B cell (primary cell): ENCODE data around the gene IL36A. TPM values are rescaled to one million over a fixed set of nuclear protein-coding genes. Genes with fewer than 3 reads are reported as not detected.

ENCODE experiments used
- ATAC-seq: fragments of 200-7000 bp; cut with Tn5 transposase; one replicate; pipeline ENCODE4 v1.10.0; 2021; ENCODE audit warnings: low read depth, mild to moderate bottlenecking, moderate number of reproducible peaks, moderate library complexity
- CTCF ChIA-PET: fragments of 350-600 bp; sonication (Branson Sonifier 250); formaldehyde crosslinking; loops from one replicate; lab custom pipeline; 2021; ENCODE audit warnings: antibody characterized with exemption, inconsistent platforms; lab: Charles Lee
- POLR2A ChIA-PET: fragments of 350-600 bp; sonication (Branson Sonifier 250); formaldehyde crosslinking; loops from one replicate; lab custom pipeline; 2021; ENCODE audit warnings: antibody characterized with exemption; lab: Charles Lee
- DNase-seq: peaks from one replicate; pipeline ENCODE4 v3.0.0; 2013
- H2AFZ ChIP-seq: 2 replicates; pipeline ENCODE4 v1.6.1; 2012; ENCODE audit warnings: mild to moderate bottlenecking, low read depth, low read length; ENCODE audit not compliant: insufficient read depth, poor library complexity, severe bottlenecking
- H3K27ac ChIP-seq, 2 donors: 1 replicate in 1 of 2; 2 replicates in 1 of 2; pipeline ENCODE4 v1.5.1; 2012 to 2013; ENCODE audit warnings: low read length in 2 of 2, mild to moderate bottlenecking in 2 of 2, moderate library complexity in 1 of 2
- H3K27me3 ChIP-seq, 4 experiments: fragments of 200-600 bp in 1 of 4; sonication (generic) in 1 of 4; replicated peaks in 1 of 4; 1 replicate in 2 of 4; 2 replicates in 2 of 4; pipeline versions ENCODE4 v1.6.1 to v1.7.0; 2013 to 2016; ENCODE audit warnings: low read length in 3 of 4, mild to moderate bottlenecking in 2 of 4, mixed read lengths in 1 of 4, moderate library complexity in 1 of 4; ENCODE audit not compliant: insufficient read depth in 4 of 4, control insufficient read depth in 3 of 4; ENCODE audit errors: control extremely low read depth in 1 of 4
- H3K36me3 ChIP-seq, 2 experiments: replicated peaks in 1 of 2; 1 replicate in 1 of 2; 2 replicates in 1 of 2; pipeline versions ENCODE4 v1.6.1 to v1.7.1; 2013; ENCODE audit warnings: low read length in 1 of 2; ENCODE audit not compliant: insufficient read depth in 2 of 2, control insufficient read depth in 1 of 2; ENCODE audit errors: control extremely low read depth in 1 of 2, extremely low read depth in 1 of 2
- H3K4me1 ChIP-seq, 2 donors: fragments of 200-600 bp in 1 of 2; sonication (generic) in 1 of 2; 1 replicate in 1 of 2; 2 replicates in 1 of 2; pipeline versions ENCODE4 v1.5.1 to v1.6.1; 2013 to 2017; ENCODE audit warnings: low read length in 2 of 2; ENCODE audit not compliant: control insufficient read depth in 2 of 2, insufficient read depth in 2 of 2
- H3K4me2 ChIP-seq: replicated peaks from 2 replicates; pipeline ENCODE3; 2012; ENCODE audit warnings: mild to moderate bottlenecking, low read depth, low read length; ENCODE audit not compliant: poor library complexity, severe bottlenecking
- H3K4me3 ChIP-seq, 5 experiments: fragments of 200-600 bp in 1 of 5; sonication (generic) in 1 of 5; 1 replicate in 3 of 5; 2 replicates in 2 of 5; pipeline versions ENCODE4 v1.5.1 to v1.7.0; 2011 to 2016; ENCODE audit warnings: low read length in 4 of 5, mild to moderate bottlenecking in 4 of 5, low read depth in 2 of 5, control low read depth in 1 of 5, moderate library complexity in 1 of 5; ENCODE audit not compliant: insufficient read depth in 1 of 5; ENCODE audit errors: control extremely low read depth in 1 of 5, extremely low read depth in 1 of 5
- H3K79me2 ChIP-seq: fragments of 200-600 bp; sonication (generic); one replicate; pipeline ENCODE4 v1.6.0; 2016; ENCODE audit warnings: low read length; ENCODE audit not compliant: control insufficient read depth, insufficient read depth
- H3K9ac ChIP-seq: fragments of 200-600 bp; sonication (generic); 2 replicates; pipeline ENCODE4 v1.6.1; 2017; ENCODE audit warnings: mild to moderate bottlenecking, low read length, moderate library complexity
- H3K9me3 ChIP-seq, 3 donors: one replicate each; pipeline versions ENCODE4 v1.6.1 to v1.7.1; 2013; ENCODE audit warnings: low read length in 2 of 3; ENCODE audit not compliant: control insufficient read depth in 2 of 3, insufficient read depth in 1 of 3; ENCODE audit errors: control extremely low read depth in 1 of 3
- H4K20me1 ChIP-seq: 2 replicates; pipeline ENCODE4 v1.6.0; 2012; ENCODE audit warnings: mild to moderate bottlenecking, low read length; ENCODE audit not compliant: insufficient read depth, control insufficient read depth, poor library complexity, severe bottlenecking
- H3K27ac Mint-ChIP-seq: one replicate; pipeline ENCODE4 v1.8.0; 2021; ENCODE audit warnings: mixed read lengths
- H3K27me3 Mint-ChIP-seq: one replicate; pipeline ENCODE4 v1.8.0; 2021; ENCODE audit warnings: mixed read lengths
- H3K4me1 Mint-ChIP-seq: one replicate; pipeline ENCODE4 v1.8.0; 2021; ENCODE audit warnings: mixed read lengths
- H3K4me3 Mint-ChIP-seq: one replicate; pipeline ENCODE4 v1.8.0; 2021; ENCODE audit warnings: mixed read lengths
- H3K9me3 Mint-ChIP-seq: one replicate; pipeline ENCODE4 v1.8.0; 2022; ENCODE audit warnings: mixed read lengths; ENCODE audit not compliant: insufficient read depth
- CTCF ChIP-seq: fragments of 200-600 bp; IDR thresholded peaks from one replicate; pipeline ENCODE4 v1.8.0; 2022; ENCODE audit warnings: antibody characterized with exemption, mild to moderate bottlenecking
- EZH2 ChIP-seq: IDR thresholded peaks from 2 replicates; pipeline ENCODE4 v1.6.1; 2012; ENCODE audit warnings: borderline replicate concordance, low read depth, mild to moderate bottlenecking, moderate library complexity, low read length; ENCODE audit not compliant: insufficient read depth, poor library complexity, severe bottlenecking
- WGBS: methylation state at CpG from one replicate; pipeline ENCODE4 v1.1.5; 2013; ENCODE audit warnings: missing lambda C conversion rate; ENCODE audit not compliant: insufficient coverage; 5-methylcytosine and 5-hydroxymethylcytosine counted together
- intact Hi-C: fragments of 100-400 bp; cut with micrococcal nuclease; formaldehyde crosslinking; loops from one replicate; pipeline ENCODE4 v1.10.0; 2022
- polyA plus RNA-seq: library from polyadenylated mRNA; depleted of rRNA; stranded (reverse); fragments of >200 nt; gene quantifications from 2 replicates; pipeline ENCODE4 v1.2.3, GENCODE V29; 2012
- total RNA-seq, 2 donors: library from RNA; stranded (reverse); fragments of 120-200 nt in 1 of 2; gene quantifications; 1 replicate in 1 of 2; 2 replicates in 1 of 2; pipeline versions ENCODE4 v1.2.3 to v1.2.4, GENCODE V29; 2013 to 2022

The IL36A gene
- total and polyA plus RNA-seq, 2 donors (not counting 1 experiment from before 2014, with no cell fraction given): not detected

GRCh38 chr2:112959109-112959812 lies 46.0 kb upstream of the IL36A start:
- WGBS: 71% methylated on average over 10 of the region's 14 CpGs
- Histone ChIP-seq H3K9ac (no peak overlapping the region), H3K27ac (no peak overlapping the region), H3K4me2 (no peak overlapping the region), H3K36me3 (no peaks in the 10 kb centered on the region), H3K4me3 (no peak overlapping the region), H4K20me1 (no peaks in the 10 kb centered on the region), H3K9me3 (no peaks in the 10 kb centered on the region), H2AFZ (no peak overlapping the region), H3K27me3 (peaks cover 0 to 15% (median 0%) of the 10 kb centered on the region in 4 experiments), H3K4me1 (no peaks in the 10 kb centered on the region), H3K79me2 (no peaks in the 10 kb centered on the region)
- peaks cover 7% of the 10 kb centered on the region for H3K27me3 Mint-ChIP-seq
- ATAC-seq: no peak
- no peak overlapping the region for H3K27ac Mint-ChIP-seq
- H3K4me3 Mint-ChIP-seq: no peak overlapping the region
- H3K9me3 Mint-ChIP-seq: no peaks in the 10 kb centered on the region
- H3K4me1 Mint-ChIP-seq: no peaks in the 10 kb centered on the region
- DNase-seq: no peak
- ChIA-PET POLR2A (no interaction called here), CTCF (interaction anchor here (0.6 to 3.0 kb wide), 12 partner anchors 8 to 912 kb away, joined by 3 to 37 read pairs (median 3); no protein-coding TSS in a partner anchor)
- TF ChIP-seq CTCF (peak; percentile 51), EZH2 (no peak)
- intact Hi-C loops: loop anchor here (1.0 to 2.0 kb wide), 2 partner anchors 210 to 332 kb away; no protein-coding TSS in a partner anchor

GRCh38 chr2:112960230-112960825 lies 44.9 kb upstream of the IL36A start:
- Histone ChIP-seq H3K4me2 (no peak overlapping the region), H2AFZ (no peak overlapping the region), H3K4me3 (no peak overlapping the region), H3K9me3 (no peaks in the 10 kb centered on the region), H4K20me1 (no peaks in the 10 kb centered on the region), H3K79me2 (no peaks in the 10 kb centered on the region), H3K4me1 (no peaks in the 10 kb centered on the region), H3K9ac (no peak overlapping the region), H3K36me3 (no peaks in the 10 kb centered on the region), H3K27ac (no peak overlapping the region), H3K27me3 (peaks cover 0 to 12% (median 0%) of the 10 kb centered on the region in 4 experiments)
- DNase-seq (no peak), ATAC-seq (no peak)
- WGBS: 100% methylated on average over 1 of the region's 2 CpGs
- Mint-ChIP-seq H3K27ac (no peak overlapping the region), H3K4me3 (no peak overlapping the region), H3K4me1 (no peaks in the 10 kb centered on the region), H3K27me3 (peaks cover 3% of the 10 kb centered on the region), H3K9me3 (no peaks in the 10 kb centered on the region)
- ChIA-PET POLR2A (no interaction called here), CTCF (interaction anchor here (3.0 kb wide), 1 partner anchor 212 kb away, joined by 37 read pairs; no protein-coding TSS in a partner anchor)
- TF ChIP-seq EZH2: no peak
- no peak for TF ChIP-seq CTCF
- intact Hi-C loops: no loop called here
